ENCODE results near the gene DYDC2.
"Not testable (repeated sequence)": the region's sequence is repeated elsewhere in the genome, so short reads cannot be mapped to it uniquely, and the experiment has no call there.

Gene DYDC2

GRCh38 chr10:80356563-80356988 lies at the start of gene DYDC2, which contains the start of gene DYDC1:
DYDC2 (plus strand) TSS chr10:80356781; CDS start chr10:80362444, 5,663 bp downstream.
DYDC1 (minus strand) TSS chr10:80356755; CDS start chr10:80352601, 4,154 bp downstream.
- peak within 1 kb of the TSS; percentile 12 to 44 (median 26) for H3K4me3 ChIP-seq
- H3K27ac ChIP-seq = peak within 1 kb of the TSS in 2 of 21 experiments; percentile 7 to 34

- Histone ChIP-seq H3K4me3 (no peak overlapping the region), H3K27ac (no peak overlapping the region)
Measured at GRCh38 chr10:80313523-80313922, 43.1 kb upstream of the DYDC2 start.

GRCh38 chr10:80315391-80315790 lies 41.2 kb upstream of the DYDC2 start:
- no peak overlapping the region for H3K4me3 ChIP-seq

GRCh38 chr10:80318742-80319141 lies 37.8 kb upstream of the DYDC2 start:
- Histone ChIP-seq H3K4me3 (no peak overlapping the region), H3K27ac (no peak overlapping the region)

More at GRCh38 chr10:80315391-80315790, 41.2 kb upstream of the DYDC2 start:
- no peak overlapping the region for H3K27ac ChIP-seq

GRCh38 chr10:80319318-80319717 lies 37.3 kb upstream of the DYDC2 start:
- H3K4me3 ChIP-seq = no peak overlapping the region
- no peak overlapping the region for H3K27ac ChIP-seq

GRCh38 chr10:80319725-80320290 lies 36.8 kb upstream of the DYDC2 start:
- no peak overlapping the region for H3K4me3 ChIP-seq
- no peak overlapping the region for H3K27ac ChIP-seq

GRCh38 chr10:80320377-80320776 lies 36.2 kb upstream of the DYDC2 start:
- Histone ChIP-seq H3K4me3 (no peak overlapping the region), H3K27ac (no peak overlapping the region)

GRCh38 chr10:80321183-80321582 lies 35.4 kb upstream of the DYDC2 start:
- no peak overlapping the region for H3K27ac ChIP-seq

GRCh38 chr10:80322158-80322557 lies 34.4 kb upstream of the DYDC2 start:
- H3K27ac ChIP-seq = no peak overlapping the region
- H3K4me3 ChIP-seq = no peak overlapping the region

More at GRCh38 chr10:80321183-80321582, 35.4 kb upstream of the DYDC2 start:
- H3K4me3 ChIP-seq = no peak overlapping the region

- H3K27ac ChIP-seq = no peak overlapping the region
- no peak overlapping the region for H3K4me3 ChIP-seq
Measured at GRCh38 chr10:80322711-80323110, 33.9 kb upstream of the DYDC2 start.

- Histone ChIP-seq H3K4me3 (no peak overlapping the region), H3K27ac (no peak overlapping the region)
Measured at GRCh38 chr10:80323311-80323710, 33.3 kb upstream of the DYDC2 start.

GRCh38 chr10:80324086-80324485 lies 32.5 kb upstream of the DYDC2 start:
- Histone ChIP-seq H3K27ac (no peak overlapping the region), H3K4me3 (no peak overlapping the region)

- no peak overlapping the region for H3K4me3 ChIP-seq
- no peak overlapping the region for H3K27ac ChIP-seq
Measured at GRCh38 chr10:80324891-80325364, 31.7 kb upstream of the DYDC2 start.

- H3K4me3 ChIP-seq = no peak overlapping the region
Measured at GRCh38 chr10:80333983-80334382, 22.6 kb upstream of the DYDC2 start.

GRCh38 chr10:80344276-80344675 lies 12.3 kb upstream of the DYDC2 start:
- H3K4me3 ChIP-seq = no peak overlapping the region
- no peak overlapping the region for H3K27ac ChIP-seq

More at GRCh38 chr10:80333983-80334382, 22.6 kb upstream of the DYDC2 start:
- no peak overlapping the region for H3K27ac ChIP-seq

- no peak overlapping the region for H3K4me3 ChIP-seq
Measured at GRCh38 chr10:80344912-80345311, 11.7 kb upstream of the DYDC2 start.

GRCh38 chr10:80350251-80350650 lies 6.3 kb upstream of the DYDC2 start:
- no peak overlapping the region for H3K27ac ChIP-seq

More at GRCh38 chr10:80344912-80345311, 11.7 kb upstream of the DYDC2 start:
- no peak overlapping the region for H3K27ac ChIP-seq

GRCh38 chr10:80351220-80351619 lies 5.4 kb upstream of the DYDC2 start:
- no peak overlapping the region for H3K4me3 ChIP-seq
- H3K27ac ChIP-seq = no peak overlapping the region

More at GRCh38 chr10:80350251-80350650, 6.3 kb upstream of the DYDC2 start:
- H3K4me3 ChIP-seq = no peak overlapping the region

GRCh38 chr10:80356989-80357850 lies 639 bp downstream of the DYDC2 start:
- H3K4me3 ChIP-seq = peak overlapping the region; percentile 12 to 44 (median 26)
- peak overlapping the region in 2 of 21 experiments; percentile 7 to 34 for H3K27ac ChIP-seq

- H3K4me3 ChIP-seq = no peak overlapping the region
- H3K27ac ChIP-seq = no peak overlapping the region
Measured at GRCh38 chr10:80357851-80358125, 1.2 kb downstream of the DYDC2 start.

- not testable (repeated sequence) for H3K27ac ChIP-seq, H3K4me3 ChIP-seq
Measured at GRCh38 chr10:80358925-80359324, 2.3 kb downstream of the DYDC2 start.
